Left forelimb (tissue), 1 donor: ENCODE results near the gene KIF5A.
"Not testable (repeated sequence)": the region's sequence is repeated elsewhere in the genome, so short reads cannot be mapped to it uniquely, and the experiment has no call there.

Source experiments
- DNase-seq: peaks from one replicate; pipeline ENCODE4 v3.0.0-alpha.2; 2018; ENCODE audit warnings: low spot score

The KIF5A gene

DNA sequence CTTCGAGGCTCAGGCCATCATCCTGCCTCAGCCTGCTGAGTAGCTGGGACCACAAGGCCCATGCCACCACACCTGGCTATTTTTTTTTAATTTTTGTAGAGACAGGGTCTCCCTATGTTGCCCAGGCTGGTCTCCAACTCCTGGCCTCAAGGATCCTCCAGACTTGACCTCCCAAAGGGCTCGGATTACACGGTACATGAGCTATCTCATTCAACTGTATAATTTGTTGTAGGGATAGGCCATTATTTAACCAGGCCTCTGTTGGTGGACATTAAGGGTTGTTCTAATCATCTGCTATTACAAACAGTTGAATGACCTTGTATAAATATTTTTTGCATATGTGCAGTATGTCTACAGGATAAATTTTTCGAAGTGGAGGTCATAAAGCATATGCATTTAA, 9.0 kb downstream of the KIF5A start:
- no peak for DNase-seq

- DNase-seq: no peak
These were observed 10.7 kb downstream of the KIF5A start for GRCh38 chr12:57560516-57560915.

GRCh38 chr12:57561117-57561516, 11.3 kb downstream of the KIF5A start:
- not testable (repeated sequence) for DNase-seq

DNA sequence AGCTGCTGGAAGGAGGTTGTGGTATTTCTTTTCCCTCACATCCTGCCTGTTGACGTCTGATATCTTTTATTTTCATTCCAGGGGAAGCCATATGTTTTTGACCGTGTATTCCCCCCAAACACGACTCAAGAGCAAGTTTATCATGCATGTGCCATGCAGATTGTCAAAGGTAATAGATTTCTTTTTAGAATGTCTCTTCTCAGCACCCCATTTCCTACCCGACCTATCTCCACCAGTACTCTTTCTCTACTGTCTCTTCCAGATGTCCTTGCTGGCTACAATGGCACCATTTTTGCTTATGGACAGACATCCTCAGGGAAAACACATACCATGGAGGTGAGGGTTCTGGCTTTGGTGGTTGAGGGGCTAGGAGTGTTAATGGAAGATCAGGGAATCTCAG, 13.5 kb downstream of the KIF5A start:
- DNase-seq: no peak

DNA sequence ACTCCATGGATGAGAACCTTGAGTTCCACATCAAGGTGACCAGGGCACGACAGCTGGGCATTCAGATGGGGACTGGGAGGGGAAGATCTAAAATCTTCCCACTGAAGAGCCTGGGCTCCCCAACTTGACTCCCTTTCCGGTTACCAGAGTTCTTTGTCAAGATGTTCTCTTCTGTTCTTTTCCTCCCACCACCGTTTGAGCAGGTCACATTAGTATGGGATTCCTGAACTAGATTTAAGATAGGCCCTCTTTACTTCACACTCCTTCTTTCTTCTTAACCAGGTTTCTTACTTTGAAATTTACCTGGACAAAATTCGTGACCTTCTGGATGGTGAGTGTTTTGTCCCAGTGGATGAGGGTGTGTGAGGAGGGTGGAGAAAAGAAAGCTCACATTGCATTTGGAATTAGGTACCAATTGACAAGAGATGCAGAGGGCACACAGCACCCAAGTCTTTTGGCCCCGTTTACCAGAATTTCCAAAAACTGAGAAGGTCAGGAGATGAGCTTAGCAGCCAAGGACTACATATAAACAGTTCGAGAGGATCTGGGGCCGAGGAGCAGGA, 14.4 kb downstream of the KIF5A start:
- no peak for DNase-seq

DNA sequence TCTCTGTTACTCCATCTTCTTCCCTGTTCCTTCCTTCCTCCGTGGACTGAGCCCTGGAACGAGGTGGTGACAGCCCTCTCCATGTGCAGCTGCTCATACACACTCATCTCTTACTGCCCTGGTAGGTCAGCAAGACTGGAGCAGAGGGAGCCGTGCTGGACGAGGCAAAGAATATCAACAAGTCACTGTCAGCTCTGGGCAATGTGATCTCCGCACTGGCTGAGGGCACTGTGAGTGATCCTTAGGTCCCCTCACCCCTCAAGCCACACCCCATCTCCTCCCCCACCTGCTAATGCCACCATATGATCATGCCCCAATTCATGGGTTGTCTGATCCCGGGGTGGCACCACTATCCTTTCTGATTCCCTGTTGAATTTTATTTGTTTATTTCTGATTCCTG, 19.0 kb downstream of the KIF5A start:
- DNase-seq: no peak

DNA sequence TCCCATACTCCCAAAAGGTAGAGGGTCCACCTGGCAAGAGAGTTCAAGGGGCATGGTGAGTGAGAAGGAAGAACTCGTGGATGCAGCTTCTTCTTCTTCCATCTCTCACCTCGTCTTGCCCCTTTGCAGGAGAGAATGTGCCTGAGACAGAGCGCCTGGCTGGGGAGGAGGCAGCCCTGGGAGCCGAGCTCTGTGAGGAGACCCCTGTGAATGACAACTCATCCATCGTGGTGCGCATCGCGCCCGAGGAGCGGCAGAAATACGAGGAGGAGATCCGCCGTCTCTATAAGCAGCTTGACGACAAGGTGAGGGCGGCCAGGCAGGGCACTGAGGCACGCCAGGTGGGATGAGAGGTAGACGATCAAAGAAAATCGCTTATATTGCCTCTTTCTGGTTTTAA, 20.0 kb downstream of the KIF5A start:
- DNase-seq: no peak

DNA sequence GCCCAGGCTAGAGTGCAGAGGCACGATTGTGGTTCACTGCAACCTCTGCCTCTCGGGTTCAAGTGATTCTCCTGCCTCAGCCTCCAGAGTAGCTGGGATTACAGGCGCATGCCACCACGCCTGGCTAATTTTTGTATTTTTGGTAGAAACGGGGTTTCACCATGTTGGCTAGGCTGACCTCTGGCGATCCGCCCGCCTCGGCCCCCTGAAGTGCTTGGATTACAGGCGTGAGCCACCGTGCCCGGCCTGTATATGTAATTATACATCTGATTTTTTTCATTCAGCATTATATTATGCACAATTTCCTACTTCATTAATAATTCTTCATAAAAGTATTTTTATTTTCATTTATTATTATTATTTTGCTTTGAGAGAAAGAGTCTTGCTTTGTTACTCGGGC, 20.6 kb downstream of the KIF5A start:
- DNase-seq: not testable (repeated sequence)

DNA sequence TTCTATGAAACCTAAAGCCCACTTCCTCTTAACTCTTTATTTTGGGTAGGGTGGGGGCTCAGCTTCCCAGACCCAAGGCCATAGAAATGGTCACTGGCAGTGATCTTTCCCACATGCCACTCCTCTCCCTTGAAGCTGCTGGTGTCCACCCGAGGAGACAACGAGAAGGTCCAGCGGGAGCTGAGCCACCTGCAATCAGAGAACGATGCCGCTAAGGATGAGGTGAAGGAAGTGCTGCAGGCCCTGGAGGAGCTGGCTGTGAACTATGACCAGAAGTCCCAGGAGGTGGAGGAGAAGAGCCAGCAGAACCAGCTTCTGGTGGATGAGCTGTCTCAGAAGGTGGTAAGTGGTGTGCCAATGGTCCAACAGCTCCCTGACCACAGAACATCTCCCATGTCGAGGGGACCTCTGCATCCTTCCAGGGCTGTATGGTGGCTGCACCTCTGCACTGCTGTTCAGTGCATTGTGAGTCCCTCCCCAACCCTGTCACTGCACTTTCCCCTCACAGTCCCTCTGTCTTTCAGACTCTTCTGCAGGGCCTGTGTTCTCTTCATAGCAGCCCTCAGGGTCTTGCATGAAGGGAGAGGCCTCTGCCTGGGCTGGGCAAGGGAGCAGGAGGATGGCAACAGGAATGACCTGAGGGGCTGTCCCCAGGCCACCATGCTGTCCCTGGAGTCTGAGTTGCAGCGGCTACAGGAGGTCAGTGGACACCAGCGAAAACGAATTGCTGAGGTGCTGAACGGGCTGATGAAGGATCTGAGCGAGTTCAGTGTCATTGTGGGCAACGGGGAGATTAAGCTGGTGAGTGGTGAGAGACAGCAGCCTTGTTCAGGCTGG, 22.3 kb downstream of the KIF5A start:
- no peak for DNase-seq

DNA sequence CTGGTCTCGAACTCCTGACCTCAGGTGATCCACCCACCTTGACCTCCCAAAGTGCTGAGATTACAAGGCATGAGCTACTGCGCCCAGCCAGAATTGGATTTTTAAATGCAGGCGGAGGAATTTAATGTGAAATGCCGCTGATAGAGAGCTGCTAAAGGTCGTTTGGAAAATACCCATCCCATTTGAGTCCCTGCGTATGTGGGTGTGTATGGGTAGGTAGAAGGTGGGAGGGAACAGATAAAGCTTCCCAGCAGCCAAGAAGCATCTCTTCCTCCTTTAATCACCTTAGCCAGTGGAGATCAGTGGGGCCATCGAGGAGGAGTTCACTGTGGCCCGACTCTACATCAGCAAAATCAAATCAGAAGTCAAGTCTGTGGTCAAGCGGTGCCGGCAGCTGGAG, 25.0 kb downstream of the KIF5A start:
- no peak for DNase-seq

DNA sequence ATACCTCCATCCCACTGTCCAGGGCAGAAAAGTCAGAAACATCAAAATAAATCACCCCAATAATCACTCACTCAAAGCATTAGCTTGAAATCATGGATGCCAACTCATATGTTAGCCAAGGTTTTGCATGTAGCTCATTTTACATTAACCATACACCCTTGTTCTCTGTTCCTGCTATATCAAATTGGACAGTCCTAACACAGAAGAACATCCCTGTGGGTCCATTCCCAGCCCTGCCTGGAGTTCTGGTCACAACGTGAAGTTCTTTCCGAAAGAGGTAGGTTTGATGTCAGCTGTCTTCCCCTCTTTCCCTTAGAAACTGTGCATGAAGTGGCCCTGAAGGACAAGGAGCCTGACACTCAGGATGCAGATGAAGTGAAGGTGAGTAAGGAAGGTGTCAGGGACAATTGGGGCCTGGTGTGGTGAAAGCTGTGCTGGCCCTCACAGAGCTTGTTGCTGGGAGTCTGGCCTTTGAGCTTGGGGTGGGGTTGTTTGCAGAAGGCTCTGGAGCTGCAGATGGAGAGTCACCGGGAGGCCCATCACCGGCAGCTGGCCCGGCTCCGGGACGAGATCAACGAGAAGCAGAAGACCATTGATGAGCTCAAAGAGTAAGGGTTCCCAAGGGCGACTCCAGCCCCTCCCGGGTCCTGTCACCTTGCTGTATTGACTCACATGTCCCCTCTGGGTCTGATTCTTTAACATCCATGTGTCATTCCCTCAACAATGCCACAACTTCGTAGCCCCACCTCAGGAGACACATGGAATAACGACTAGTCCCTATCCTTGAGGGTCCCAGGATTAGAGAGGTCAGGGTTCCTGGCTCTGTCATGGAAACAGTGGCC, 26.1 kb downstream of the KIF5A start:
- no peak for DNase-seq

- DNase-seq: no peak
These were observed 26.8 kb downstream of the KIF5A start for GRCh38 chr12:57576613-57577160.

- no peak for DNase-seq
These were observed 28.3 kb downstream of the KIF5A start for GRCh38 chr12:57577981-57578758.

GRCh38 chr12:57579011-57579410, 29.2 kb downstream of the KIF5A start:
- no peak for DNase-seq

DNA sequence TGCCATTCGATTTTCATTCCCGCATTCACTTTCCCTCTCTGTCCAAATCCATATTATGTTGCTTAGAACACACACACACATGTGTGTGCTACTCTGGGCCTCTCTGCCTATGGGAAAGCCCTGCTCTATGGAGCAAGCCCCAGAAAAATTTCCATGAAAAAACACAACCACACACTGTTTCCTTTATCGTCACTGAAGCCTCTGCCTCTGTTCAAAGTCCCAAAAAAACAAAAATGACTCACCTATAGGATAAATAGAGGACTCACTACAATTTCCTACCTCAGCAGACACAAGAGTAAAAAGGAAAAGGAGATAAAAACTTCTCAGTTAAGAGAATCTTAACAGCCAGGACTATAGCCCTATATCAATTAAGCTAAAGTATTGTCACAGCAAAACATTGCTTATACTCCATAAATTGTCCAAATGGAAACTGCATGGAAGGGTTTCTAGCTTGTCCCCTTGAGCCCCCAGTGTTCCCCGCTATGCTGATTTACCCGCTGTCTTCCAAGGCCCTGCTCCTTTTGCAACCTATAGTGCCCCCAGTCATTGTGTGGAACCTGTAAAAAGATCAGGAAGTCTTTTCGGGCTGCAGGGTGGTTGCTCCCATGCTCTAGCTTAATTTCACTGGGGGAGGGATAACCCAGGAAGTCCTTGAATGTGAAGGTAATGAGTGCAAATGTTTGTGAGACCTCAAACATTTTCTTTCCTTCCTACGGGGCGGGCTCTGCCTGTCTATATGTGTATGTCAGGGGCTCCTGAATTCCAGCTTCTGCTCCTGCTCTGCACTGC, 30.0 kb downstream of the KIF5A start:
- DNase-seq: no peak

GRCh38 chr12:57580466-57580795, 30.6 kb downstream of the KIF5A start:
- no peak for DNase-seq

DNA sequence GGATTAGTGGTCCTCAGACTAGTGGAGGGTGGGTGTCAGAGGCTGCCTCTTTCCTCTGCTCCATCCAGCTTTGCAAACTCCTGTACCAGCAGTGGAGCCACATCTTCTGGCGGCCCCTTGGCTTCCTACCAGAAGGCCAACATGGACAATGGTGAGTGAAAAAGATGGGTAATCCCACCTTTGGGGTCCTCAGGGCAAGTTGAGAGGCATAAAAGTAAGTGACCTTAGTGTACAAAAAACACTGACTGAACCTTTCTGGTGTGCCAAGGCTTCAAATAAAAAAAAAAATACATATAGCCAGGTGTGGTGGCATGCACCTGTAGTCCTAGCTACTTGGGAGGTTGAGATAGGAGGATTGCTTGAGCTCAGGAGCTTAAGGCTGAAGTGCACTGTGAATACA, 32.0 kb downstream of the KIF5A start:
- no peak for DNase-seq

GRCh38 chr12:57582440-57582839, 32.6 kb downstream of the KIF5A start:
- no peak for DNase-seq

GRCh38 chr12:57583008-57583831, 33.4 kb downstream of the KIF5A start:
- DNase-seq: no peak

GRCh38 chr12:57584050-57584449, 34.2 kb downstream of the KIF5A start:
- no peak for DNase-seq
